ENCODE results near the gene NCR3LG1. TPM values are rescaled to one million over a fixed set of nuclear protein-coding genes. Genes with fewer than 3 reads are reported as not detected.

Gene NCR3LG1
- total RNA-seq, 4 donors from 2014 or later, result 5.2 to 11.7 (median 9.4) TPM

DNA sequence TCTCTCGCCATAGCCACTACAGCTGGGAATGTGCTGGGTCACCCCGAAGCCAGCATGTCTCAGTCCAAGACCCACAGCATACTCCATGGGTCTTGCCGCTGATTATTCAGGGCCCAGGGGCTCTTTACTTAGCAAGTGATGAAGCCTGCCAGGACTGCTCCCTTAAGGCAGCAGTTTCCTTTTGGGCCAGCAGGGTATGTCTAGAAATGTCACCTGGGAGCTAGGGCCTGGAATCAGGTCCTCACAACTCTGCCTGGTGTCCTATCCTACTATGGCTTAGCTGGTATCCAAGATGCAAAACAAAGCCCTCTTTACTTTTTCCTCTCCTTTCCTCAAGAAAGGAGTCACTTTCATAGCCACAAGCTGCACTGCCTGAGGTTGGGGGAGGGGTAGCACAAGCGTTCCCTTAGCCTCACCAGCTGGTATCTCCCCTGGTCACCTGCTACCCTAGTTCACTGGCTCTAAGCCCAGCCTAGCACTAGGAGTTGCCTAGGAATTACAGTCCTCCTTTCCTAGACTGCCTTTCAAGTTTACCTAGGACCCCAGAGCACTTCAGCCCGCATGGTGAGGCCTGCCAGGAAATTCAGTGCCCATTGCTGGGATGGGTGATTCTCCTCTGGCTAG is 22.6 kb upstream of the NCR3LG1 start:
- H3K4me3 ChIP-seq, result no peak overlapping the region
- WGBS, 2 donors (ENCODE audit: low coverage in 1 of 2), result 97% methylated on average over 5 of the region's 5 CpGs; no CpG with 5 or more reads in 1 of the 2 donors
- intact Hi-C loops (cut with DNase I; ENCODE audit: low total_unique reads), result no loop called here
- no peak for TF ChIP-seq POLR2A (IDR thresholded peaks at IDR 0.05)
- no peak for TF ChIP-seq EP300 (IDR thresholded peaks at IDR 0.05; ENCODE audit: low read depth)
- TF ChIP-seq, protein P1, sequence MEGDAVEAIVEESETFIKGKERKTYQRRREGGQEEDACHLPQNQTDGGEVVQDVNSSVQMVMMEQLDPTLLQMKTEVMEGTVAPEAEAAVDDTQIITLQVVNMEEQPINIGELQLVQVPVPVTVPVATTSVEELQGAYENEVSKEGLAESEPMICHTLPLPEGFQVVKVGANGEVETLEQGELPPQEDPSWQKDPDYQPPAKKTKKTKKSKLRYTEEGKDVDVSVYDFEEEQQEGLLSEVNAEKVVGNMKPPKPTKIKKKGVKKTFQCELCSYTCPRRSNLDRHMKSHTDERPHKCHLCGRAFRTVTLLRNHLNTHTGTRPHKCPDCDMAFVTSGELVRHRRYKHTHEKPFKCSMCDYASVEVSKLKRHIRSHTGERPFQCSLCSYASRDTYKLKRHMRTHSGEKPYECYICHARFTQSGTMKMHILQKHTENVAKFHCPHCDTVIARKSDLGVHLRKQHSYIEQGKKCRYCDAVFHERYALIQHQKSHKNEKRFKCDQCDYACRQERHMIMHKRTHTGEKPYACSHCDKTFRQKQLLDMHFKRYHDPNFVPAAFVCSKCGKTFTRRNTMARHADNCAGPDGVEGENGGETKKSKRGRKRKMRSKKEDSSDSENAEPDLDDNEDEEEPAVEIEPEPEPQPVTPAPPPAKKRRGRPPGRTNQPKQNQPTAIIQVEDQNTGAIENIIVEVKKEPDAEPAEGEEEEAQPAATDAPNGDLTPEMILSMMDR (IDR thresholded peaks at IDR 0.05), result no peak
- TF ChIP-seq POLR2AphosphoS5 (IDR thresholded peaks at IDR 0.05), result no peak
- in situ Hi-C loops (cut with MboI; ENCODE audit: low pct_ligation_motif_present in 1 of 4, low pct_unique_long_range_greater_than_20kb in 1 of 4, low sequenced_read_pairs in 3 of 4), result no loop called here
- peaks cover 0 to 4% (median 0%) of the 10 kb centered on the region in 4 donors for H3K4me1 ChIP-seq
- no peak overlapping the region for H3K27ac ChIP-seq
- no peak for DNase-seq
- no peaks in the 10 kb centered on the region for H3K27me3 ChIP-seq
- H3K9me3 ChIP-seq, result no peaks in the 10 kb centered on the region
- no peaks in the 10 kb centered on the region for H3K36me3 ChIP-seq

DNA sequence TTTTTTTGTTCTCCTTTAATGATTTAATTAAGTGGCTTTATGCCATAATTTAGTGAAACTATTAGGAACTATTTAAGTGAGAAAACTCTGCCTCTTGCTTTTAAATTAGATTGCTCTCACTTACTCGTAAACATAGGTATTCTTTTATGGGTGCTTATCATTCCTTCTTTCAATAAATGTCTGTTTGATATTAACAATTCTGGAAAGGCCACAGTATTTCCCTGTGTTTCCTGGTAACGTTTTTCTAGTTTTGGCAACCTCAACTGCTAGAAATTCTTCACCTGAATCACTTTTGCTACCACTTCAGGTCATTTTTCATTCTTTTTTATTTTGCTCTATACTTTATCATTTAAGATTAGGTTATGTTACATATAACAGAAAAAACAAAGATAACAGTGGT is 19.9 kb upstream of the NCR3LG1 start:
- no peaks in the 10 kb centered on the region for H3K9me3 ChIP-seq
- intact Hi-C loops (cut with DNase I; ENCODE audit: low total_unique reads) (no loop called here), in situ Hi-C loops (cut with MboI; ENCODE audit: low pct_ligation_motif_present in 1 of 4, low pct_unique_long_range_greater_than_20kb in 1 of 4, low sequenced_read_pairs in 3 of 4) (no loop called here)
- no peaks in the 10 kb centered on the region for H3K36me3 ChIP-seq
- 30 to 40% methylated on average over 2 of the region's 2 CpGs for WGBS, 2 donors (ENCODE audit: low coverage in 1 of 2)
- H3K27ac ChIP-seq, result no peak overlapping the region
- H3K27me3 ChIP-seq, result no peaks in the 10 kb centered on the region
- no peak overlapping the region for H3K4me3 ChIP-seq
- H3K4me1 ChIP-seq, result peaks cover 0 to 4% (median 0%) of the 10 kb centered on the region in 4 donors
- no peak for DNase-seq
- TF ChIP-seq, protein P1 (IDR thresholded peaks at IDR 0.05), result no peak
- TF ChIP-seq EP300 (IDR thresholded peaks at IDR 0.05; ENCODE audit: low read depth) (no peak), POLR2A (IDR thresholded peaks at IDR 0.05) (no peak), POLR2AphosphoS5 (IDR thresholded peaks at IDR 0.05) (no peak)

DNA sequence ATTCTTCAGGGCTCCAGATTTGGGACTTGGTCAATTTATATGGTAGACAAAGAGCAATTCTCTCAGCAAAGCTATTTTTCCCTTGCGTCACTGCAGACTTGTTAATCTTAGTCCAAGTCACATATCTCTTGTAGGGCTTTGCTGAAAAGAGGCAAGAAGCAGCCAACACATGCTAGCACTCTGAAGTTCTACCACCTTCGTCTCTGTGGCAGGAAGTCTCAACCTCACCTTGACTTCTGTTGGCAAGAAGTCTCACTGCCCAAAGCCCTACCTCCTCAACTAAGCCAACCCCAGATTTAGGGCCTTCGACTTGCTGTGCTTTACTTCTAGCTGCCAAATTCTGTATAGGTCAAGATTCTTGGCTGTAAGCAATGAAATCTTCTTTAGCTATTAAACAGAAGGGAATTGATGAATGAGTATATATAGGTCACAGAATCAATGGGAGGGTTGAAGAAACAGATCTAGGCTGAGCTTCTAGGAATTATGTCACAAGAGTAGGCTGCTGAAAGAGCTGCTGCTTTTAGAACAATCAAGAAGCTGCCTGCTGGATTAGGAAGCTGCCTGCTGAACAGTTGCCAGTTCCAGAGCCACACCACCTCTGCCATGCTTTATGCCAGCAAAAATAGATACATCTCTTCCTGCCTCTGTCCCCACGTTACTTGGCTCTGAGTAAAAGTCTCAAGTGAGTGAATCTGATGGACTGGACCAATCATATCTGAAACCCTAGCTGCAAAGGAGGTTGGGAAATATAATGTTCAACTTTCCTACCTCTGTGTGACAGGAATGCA is 17.6 kb upstream of the NCR3LG1 start:
- no peaks in the 10 kb centered on the region for H3K9me3 ChIP-seq
- intact Hi-C loops (cut with DNase I; ENCODE audit: low total_unique reads) (no loop called here), in situ Hi-C loops (cut with MboI; ENCODE audit: low pct_ligation_motif_present in 1 of 4, low pct_unique_long_range_greater_than_20kb in 1 of 4, low sequenced_read_pairs in 3 of 4) (no loop called here)
- no peaks in the 10 kb centered on the region for H3K27me3 ChIP-seq
- H3K4me3 ChIP-seq, result no peak overlapping the region
- H3K4me1 ChIP-seq, result peaks cover 0 to 4% (median 0%) of the 10 kb centered on the region in 4 donors
- DNase-seq, result no peak
- no peak overlapping the region for H3K27ac ChIP-seq
- 83% methylated on average over 4 of the region's 4 CpGs; no CpG with 5 or more reads in 1 of the 2 donors for WGBS, 2 donors (ENCODE audit: low coverage in 1 of 2)
- no peaks in the 10 kb centered on the region for H3K36me3 ChIP-seq
- TF ChIP-seq POLR2A (IDR thresholded peaks at IDR 0.05) (no peak), POLR2AphosphoS5 (IDR thresholded peaks at IDR 0.05) (no peak), EP300 (IDR thresholded peaks at IDR 0.05; ENCODE audit: low read depth) (no peak)
- TF ChIP-seq, protein P1 (IDR thresholded peaks at IDR 0.05), result no peak

DNA sequence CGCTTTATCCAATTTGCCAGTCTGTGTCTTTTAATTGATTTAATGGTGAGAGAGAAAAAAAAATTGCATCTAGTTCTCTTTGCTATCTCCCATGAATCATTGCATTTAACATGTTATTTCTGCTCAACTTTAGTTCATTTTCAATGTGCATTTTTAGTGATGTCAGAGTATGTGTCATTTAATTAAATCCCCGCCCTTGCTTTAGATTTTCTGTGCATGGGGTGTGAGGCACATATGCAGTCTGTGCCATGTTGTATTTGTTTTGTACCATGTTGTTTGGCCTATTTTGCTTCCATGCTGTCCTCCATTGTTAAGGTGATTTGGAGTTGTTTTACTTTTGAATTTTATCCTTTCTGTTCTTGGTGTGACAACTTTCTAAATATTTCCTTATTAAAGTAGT is 8.3 kb upstream of the NCR3LG1 start:
- Histone ChIP-seq H3K4me1 (no peaks in the 10 kb centered on the region), H3K9me3 (no peaks in the 10 kb centered on the region), H3K27ac (no peak overlapping the region), H3K4me3 (no peak overlapping the region), H3K36me3 (no peaks in the 10 kb centered on the region), H3K27me3 (no peaks in the 10 kb centered on the region)
- in situ Hi-C loops (cut with MboI; ENCODE audit: low pct_ligation_motif_present in 1 of 4, low pct_unique_long_range_greater_than_20kb in 1 of 4, low sequenced_read_pairs in 3 of 4), result no loop called here
- DNase-seq, result no peak
- TF ChIP-seq, protein P1 (IDR thresholded peaks at IDR 0.05), result no peak
- no peak for TF ChIP-seq POLR2AphosphoS5 (IDR thresholded peaks at IDR 0.05)
- no peak for TF ChIP-seq EP300 (IDR thresholded peaks at IDR 0.05; ENCODE audit: low read depth)
- no peak for TF ChIP-seq POLR2A (IDR thresholded peaks at IDR 0.05)
- 95 to 97% methylated on average over 2 of the region's 2 CpGs for WGBS, 2 donors (ENCODE audit: low coverage in 1 of 2)
- intact Hi-C loops (cut with DNase I; ENCODE audit: low total_unique reads), result no loop called here
